Activated T-cell treated with anti-CD3 and anti-CD28 coated beads, Interleukin-2, amount 50 U/mL, for 1 hour (primary cell): ENCODE measurements around the gene SLAIN2.

Experiments
- DNase-seq: peaks from one replicate; pipeline ENCODE4 v3.0.0-alpha.2; 2020

Gene SLAIN2

GRCh38 chr4:48334900-48335384 is 6.4 kb upstream of the SLAIN2 start:
- no peak for DNase-seq

DNA sequence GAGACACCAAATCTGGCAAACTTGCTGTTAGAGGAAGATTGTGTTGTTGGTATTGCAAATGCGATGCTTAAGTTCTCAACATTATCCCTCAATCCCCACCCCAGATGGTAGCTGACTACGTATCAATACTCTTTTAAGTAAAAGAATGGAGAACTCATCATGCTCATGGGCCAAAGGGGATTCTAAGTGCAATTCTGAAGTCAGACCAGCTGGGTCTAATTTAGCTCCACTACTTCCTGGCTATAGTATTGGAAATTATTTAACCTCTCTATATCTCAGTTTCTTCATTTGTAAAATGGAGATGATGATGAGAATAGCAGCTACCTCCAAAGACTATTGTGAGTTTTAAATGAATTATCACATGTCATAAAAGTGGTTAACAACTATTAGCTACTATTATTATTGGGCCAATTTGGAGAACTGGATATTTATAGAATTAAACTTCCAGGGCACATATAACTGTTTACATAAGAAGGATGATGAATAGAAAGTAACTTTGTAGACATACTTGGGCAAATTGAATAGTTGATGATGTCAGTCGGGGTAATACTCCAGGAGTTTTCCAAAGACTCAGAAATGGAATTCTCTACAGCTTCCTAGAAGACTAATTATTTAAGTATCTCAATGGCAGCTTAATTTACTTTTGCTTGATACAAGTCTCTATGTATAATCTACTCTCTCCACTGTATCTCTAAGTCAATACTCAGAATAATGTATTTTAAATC is 5.0 kb upstream of the SLAIN2 start:
- DNase-seq = no peak

GRCh38 chr4:48337731-48338130 is 3.6 kb upstream of the SLAIN2 start:
- no peak for DNase-seq

- DNase-seq = no peak
Observed at GRCh38 chr4:48339642-48340041, 1.7 kb upstream of the SLAIN2 start.

DNA sequence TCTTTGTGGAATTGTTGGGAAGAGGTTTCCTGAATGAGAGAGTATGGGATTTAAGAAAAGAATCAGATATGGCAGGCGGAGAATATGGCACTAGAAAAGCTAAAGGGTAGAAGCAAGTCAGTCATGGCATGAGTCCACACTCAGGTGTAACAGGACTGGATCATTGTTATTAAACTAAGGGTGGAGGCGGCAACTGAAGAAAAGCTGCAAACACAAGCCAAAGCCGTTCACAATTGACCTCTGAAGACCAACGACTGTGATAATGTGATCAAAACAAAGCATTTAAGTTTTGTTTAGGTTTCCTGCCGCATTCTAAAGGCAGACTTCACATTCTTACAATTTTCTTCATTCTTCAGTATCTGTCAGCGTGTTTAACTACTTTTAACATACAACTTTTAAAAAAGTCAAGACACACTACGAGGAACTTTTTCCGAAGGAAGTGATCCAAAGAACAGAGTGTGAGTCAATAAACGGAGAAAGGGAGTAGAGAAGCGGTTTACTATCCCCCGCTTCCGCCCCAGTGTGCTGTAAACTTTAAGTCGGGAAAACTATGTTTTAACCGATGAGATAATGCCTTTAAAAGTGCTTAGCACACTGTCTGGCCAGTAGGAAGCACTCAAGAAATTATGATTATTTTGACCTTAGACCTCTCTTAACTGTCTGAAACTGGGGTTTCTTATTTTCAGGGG is 909 bp upstream of the SLAIN2 start:
- DNase-seq = no peak

- peak; percentile 47 for DNase-seq
Observed at GRCh38 chr4:48341776-48342605, 662 bp downstream of the SLAIN2 start.

DNA sequence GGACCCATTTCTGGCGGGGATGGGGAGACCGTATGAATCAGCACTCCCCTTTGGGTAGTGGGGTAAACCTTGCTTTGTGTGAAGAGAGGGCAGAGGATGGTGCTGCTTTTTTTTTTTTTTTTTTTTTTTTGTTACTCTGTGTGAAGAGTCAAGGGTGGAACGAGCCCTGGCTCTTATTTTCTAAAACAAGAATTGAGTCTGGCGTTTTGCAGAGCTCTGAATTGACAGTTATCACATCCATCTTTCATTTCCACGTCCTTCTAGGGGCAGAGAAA is 1.2 kb downstream of the SLAIN2 start:
- DNase-seq = no peak

GRCh38 chr4:48343035-48343434 is 1.7 kb downstream of the SLAIN2 start:
- DNase-seq = no peak

GRCh38 chr4:48343551-48343950 is 2.2 kb downstream of the SLAIN2 start:
- DNase-seq = no peak

- DNase-seq = no peak
Observed at GRCh38 chr4:48345542-48345941, 4.2 kb downstream of the SLAIN2 start.

DNA sequence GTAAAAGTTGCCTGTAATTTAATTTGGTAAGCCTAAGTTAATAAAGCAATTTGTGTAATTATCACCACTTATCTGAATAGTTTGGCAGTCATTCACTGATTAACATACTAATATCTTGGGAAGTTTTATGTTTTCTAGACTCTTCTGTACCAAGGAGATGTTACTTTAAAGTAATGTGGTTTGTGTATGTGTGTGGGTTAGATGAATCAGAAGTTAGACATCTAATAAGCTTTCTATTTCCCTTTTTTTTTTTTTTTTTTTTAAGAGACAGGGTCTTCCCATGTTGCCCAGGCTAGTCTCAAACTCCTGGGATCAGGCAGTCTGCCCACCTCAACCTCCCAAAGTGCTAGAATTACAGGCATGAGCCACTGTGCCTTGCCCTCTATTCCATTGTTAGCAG is 5.3 kb downstream of the SLAIN2 start:
- DNase-seq = no peak

DNA sequence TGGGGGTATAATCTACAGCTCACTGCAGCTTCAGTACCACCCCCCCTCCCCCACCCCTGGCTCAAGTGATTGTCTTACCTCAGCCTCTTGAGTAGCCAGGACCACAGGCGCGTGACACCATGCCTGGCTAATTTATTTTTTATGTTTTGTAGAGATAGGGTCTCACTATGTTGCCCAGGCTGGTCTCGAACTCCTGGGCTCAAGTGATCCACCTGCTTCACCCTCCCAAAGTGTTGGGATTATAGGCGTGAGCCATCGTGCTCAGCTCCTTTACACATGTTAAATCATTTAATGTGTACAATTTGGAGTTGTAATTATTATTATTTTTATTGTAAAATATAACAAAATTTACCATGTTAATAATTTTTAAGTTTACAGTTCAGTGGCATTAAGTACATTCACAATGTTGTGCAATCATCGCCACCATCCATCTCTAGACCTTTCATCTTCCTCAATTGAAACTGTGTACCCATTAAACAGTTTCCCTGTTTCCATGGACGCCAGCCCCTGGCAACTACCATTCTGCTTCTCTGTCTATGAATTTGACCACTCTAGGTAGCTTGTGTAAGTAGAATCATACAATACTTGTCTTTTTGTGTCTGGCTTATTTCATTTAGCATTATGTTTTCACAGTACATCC is 6.1 kb downstream of the SLAIN2 start:
- DNase-seq = no peak

GRCh38 chr4:48350871-48351270 is 9.5 kb downstream of the SLAIN2 start:
- DNase-seq = no peak

GRCh38 chr4:48352793-48353192 is 11.5 kb downstream of the SLAIN2 start:
- no peak for DNase-seq

- no peak for DNase-seq
Observed at GRCh38 chr4:48356355-48356754, 15.0 kb downstream of the SLAIN2 start.

DNA sequence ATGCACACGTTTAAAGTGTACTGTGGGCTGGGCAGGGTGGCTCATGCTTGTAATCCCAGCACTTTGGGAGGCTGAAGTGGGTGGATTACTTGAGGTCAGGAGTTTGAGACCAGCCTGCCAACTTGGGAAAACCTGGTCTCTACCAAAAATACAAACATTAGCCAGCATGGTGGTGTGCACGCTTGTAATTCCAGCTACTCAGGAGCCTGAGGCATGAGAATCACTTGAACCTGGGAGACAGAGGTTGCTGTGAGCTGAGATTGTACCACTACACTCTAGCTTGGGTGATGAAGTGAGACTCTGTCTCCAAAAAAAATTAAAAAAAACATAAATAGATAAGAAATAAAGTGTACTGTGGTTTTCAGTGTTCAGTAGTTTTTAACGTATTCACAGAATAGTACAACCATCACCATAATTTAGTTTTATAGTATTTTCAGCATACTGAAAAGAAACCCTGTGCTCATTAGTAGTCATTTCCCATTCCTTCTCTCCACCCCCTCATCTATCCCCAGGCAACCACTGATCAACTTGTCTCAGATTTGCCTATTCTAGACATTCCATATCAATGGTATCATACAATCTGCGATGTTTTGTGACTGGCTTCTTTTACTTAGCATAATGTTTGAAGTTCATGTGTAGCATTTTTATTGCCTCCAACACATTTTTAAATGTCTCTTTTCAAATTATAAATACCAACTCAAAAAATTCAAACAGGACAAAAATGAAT is 19.1 kb downstream of the SLAIN2 start:
- no peak for DNase-seq

- no peak for DNase-seq
Observed at GRCh38 chr4:48361012-48361400, 19.7 kb downstream of the SLAIN2 start.

DNA sequence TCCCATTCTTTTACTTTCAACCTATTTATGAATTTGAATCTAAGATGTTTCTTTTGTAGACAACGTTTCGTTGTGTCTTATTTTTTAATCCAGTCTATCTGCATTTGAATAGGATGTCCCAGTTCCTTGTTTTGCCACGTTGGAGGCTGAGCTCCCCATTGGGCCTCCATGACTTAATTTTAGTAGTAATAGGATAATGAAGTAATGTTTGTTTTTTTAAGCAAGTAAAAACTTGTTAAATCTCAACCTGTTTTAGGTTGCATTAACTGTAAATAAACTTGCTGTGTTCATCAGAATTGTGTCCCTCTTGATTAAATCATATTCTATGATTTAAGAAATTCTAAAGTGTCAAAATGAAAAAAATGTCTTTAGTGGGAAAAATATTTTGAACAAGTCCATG is 25.3 kb downstream of the SLAIN2 start:
- DNase-seq = no peak

DNA sequence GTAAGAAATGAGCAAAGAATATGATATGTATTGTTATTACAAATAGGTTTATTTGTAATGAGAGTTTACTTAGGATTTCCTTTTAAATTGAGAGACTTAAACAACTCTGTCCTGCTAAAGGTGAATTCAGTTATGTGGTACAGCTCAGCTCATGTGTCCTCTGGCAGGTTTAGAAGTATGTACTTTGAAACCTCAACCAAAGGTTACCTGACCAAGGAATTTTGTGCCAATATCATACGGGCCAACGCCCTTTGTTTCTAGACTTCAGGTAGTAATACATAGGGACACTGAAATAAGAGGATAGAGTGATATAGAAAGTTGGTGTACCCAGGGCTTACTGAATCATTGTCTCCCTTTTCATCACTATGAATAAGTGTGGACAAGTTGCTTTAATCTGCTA is 25.7 kb downstream of the SLAIN2 start:
- DNase-seq = no peak

- no peak for DNase-seq
Observed at GRCh38 chr4:48368389-48368788, 27.1 kb downstream of the SLAIN2 start.

DNA sequence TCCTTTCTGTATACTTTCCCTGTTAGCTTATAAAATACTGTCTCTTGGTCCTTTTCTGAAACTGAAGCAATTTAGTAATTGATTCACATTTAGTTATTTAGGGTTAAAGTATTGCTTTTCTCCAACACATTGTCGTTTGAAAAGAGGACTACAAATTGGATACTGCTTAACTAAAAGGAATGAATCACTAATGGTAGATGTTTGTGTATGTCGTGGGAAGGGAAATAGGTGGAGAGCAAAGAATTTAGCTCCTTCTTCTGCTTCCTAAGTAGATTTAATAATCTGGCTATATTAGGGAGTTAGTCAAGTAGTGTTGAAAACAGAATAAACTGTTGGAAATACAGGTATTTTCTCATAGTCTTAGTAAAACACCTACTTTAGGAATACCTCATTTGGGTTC is 27.9 kb downstream of the SLAIN2 start:
- no peak for DNase-seq

DNA sequence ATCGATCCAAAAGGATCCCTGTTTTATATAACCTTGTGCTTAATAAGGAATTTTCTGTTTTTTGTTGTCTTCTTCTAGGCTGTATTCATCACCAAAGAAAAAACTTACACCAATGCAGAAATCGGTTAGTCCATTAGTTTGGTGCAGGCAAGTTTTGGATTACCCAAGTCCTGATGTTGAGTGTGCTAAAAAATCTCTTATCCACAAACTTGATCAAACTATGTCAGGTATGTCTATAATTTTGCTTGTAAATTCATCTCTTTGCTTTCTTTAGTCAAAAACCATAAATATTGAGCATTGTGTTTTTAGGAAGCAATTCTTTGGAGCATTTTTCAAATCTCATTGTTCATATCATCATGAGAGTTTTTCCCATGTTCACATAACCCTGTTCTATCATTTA is 28.4 kb downstream of the SLAIN2 start:
- DNase-seq = no peak
